HG02981 (cell line): Measurements from ENCODE around the gene NMNAT3.

ENCODE experiments used
- ATAC-seq: cut with Tn5 transposase; IDR thresholded peaks from one replicate; pipeline ENCODE4 v1.9.1; 2021; ENCODE audit warnings: mild to moderate bottlenecking, moderate library complexity; ENCODE audit not compliant: unreplicated experiment

The NMNAT3 gene

DNA sequence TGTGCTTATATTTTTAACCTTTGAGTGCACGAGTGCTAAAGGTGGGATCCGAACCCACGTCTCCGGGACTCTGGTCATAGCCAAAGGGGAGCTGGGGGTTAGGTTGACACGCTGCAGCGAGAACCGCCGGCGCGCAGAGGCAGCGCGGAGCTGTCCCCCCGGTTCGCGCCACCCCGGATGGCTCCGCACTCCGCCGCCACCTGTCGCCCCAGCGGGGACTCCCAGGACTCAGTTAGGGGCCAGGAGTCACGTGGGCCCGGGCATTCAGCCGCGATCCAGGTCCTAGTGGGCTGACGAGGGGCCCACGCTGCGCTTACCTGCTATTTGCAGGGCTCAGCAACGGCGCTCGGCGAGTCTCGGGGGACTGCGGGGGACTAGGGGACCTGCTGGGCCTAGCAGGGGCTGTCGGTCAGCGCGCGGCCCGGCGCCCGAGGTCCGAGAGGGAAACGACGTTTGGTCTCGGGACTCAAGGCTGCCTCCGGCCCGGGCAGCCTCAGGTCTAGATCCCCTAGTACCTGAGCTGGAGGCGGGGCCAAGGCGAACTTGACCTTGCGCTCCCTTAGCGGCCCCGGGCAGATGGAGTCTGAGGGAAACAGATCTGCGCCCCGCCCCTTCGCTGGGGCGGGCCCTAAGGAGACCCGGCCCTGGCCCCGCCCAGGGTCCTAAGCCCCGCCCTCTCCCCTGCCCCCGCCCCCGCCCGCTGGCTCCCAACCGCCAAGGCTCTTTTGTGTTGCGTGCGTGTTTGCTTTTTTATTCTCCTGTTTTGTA lies at the start of gene NMNAT3:
NMNAT3 (minus strand) TSS at position 585 of the 768 bp plus-strand sequence. CDS start 50,248 bp downstream, outside the sequence.
- ATAC-seq, result peak; percentile 98

DNA sequence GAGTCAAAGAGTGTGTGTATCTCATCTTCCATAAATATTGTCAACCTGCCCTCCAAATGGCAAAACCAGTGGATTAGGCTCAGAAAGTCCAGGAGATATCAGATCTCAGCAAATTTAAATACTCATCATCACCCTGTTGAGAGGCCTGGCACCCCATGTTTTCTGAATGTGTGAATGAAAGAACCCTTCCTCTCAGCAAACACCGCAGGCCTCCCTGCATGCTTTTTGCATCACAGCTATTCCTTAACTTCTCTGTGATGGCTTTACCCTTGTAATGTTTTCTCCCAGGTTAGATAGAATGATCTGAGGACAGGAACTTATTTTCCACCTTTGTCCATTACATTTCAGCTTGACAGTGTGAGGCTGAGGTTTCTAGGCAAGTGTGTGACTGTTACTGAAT lies 43.6 kb upstream of the NMNAT3 start:
- ATAC-seq, result no peak

DNA sequence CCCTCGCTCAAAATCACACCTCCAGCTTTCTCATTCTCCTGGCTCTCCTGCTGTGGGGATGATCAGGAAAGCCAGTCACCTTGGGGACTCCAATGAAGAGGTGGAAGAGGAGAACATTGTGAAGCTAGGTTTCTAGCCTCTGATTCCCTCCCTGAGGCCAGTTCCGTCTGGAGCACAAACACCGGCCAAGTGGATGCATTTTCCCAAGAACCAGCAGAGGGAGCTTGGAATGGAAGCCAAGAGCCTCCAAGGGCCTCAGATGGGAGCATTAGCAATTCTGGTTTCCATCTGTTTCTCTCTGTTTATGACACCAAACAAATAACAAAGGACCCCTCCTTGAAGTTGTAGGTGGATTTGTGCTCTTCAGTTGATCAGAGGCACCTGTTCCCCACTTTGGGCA lies 40.6 kb upstream of the NMNAT3 start:
- ATAC-seq, result no peak

DNA sequence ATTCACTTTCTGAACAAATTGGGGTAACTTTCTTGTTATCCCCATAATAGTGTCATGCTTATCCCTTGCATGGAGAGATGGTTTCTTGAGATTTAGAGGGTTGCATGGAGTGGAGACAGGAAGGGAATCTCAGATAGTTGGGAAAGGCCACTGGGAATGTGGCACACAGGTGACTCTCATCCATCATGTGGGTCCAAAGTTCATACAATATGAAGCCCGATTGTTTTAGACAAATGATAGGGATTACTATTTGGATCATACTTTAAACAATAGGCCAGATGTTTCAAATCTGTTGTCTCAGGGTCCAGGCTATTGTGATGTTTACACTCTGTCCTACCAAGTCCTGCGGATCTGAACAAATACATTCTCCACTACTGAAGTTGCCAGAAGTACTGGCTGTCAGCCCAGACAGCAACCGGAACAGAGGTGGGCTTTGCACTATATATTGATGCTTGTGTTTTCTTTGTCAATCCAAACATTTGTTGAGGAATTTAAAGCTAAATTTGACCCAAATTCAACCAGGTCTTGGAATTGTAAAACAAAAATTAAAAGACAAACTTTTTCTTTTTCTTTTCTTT lies 39.2 kb upstream of the NMNAT3 start:
- no peak for ATAC-seq

DNA sequence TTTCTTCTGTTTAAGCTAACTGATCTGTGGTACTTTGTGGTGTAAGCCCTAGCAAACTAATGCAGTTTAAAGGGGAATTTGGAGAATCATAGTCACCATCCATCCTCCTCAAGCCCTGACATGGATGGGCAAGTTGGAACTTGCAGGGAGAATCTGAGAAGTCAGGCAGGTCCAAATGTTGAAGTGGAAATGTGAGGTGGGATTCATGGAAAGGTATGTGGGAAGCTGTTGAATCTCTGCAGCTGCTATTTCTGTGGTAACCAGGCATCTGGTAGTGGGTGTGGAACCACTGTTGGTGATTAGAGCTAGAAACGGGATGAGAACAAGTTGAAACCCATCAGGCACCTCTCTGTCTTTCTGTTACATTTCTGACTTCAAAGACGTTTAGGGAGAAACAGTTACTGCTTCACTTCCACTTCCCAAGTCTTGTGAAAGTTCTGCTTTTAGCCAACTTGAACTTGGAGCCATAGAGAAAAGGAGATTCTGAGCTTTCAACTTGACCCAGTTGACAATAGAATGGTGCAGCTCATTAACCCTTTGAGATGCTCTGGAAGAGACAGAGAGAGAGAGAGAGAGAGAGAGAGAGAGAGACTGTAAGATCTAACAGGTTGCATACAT lies 38.1 kb upstream of the NMNAT3 start:
- no peak for ATAC-seq

DNA sequence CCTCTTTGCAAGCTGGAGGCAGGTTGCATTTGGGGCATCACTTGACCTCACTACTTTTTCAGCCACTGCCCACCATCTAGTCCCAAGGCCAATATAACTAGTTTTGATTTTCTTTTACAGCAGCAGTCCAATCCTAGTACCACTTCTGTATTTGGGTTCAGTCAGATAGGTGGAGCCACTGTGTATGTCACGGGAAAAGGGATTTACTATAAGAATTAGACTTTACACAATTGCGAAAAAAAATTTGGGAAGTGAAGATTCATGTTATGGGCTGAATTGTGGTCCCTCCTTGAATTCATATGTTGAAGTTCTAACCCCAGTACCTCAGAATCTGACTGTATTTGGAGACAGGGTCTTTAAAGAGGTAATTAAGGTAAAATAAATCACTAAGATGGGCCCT lies 37.4 kb upstream of the NMNAT3 start:
- ATAC-seq, result no peak

DNA sequence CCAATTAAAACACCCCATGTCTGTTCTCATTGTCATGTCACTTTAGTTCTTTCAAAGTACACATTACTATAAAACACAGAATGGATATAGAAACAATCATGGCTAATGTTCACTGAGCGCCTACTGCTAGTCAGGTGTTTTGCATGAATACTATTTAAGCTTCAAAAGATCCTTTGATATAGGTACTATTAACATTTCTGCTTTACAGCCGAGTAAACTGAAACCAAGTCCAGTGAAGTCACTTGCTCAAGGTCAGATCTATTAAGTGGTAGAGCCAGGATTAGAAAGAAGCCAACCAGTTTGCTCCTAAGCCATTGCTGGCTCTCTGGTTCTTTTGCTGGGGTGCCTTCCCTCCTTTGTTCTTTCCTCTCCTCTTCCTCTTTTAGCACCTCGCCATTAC lies 32.4 kb upstream of the NMNAT3 start:
- no peak for ATAC-seq

DNA sequence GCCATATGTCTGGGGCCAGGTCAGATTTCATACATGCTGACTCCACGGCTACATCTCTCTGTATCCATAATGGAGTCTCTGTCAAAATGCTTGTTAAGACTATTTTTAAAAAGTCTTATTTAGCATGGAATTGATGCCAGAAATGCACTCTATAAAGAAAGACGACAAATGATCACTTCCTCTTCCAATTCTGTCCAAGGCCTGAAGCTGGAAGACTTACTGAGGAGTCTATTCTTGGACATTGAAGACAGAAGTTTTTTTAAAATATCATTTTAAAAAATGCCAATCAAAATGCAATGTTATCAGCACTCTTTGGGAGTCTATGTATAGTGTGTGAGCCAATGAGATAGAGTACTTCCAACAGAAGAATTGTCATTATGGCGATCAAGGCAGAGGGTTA lies 27.9 kb upstream of the NMNAT3 start:
- ATAC-seq, result no peak

DNA sequence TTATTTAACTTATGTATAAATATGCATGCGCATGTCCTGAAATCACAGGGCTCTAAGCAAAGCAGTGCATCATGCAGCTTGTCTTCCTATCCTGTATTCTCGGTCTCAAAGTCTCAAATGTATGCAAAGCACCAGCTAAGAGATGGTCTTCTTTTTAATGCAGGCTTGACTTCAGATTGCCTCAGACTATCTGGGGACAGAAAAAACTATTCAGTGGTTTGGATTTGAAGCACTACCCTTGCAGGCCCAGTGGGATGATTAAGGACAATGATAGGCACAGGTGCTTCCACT lies 18.5 kb upstream of the NMNAT3 start:
- no peak for ATAC-seq

DNA sequence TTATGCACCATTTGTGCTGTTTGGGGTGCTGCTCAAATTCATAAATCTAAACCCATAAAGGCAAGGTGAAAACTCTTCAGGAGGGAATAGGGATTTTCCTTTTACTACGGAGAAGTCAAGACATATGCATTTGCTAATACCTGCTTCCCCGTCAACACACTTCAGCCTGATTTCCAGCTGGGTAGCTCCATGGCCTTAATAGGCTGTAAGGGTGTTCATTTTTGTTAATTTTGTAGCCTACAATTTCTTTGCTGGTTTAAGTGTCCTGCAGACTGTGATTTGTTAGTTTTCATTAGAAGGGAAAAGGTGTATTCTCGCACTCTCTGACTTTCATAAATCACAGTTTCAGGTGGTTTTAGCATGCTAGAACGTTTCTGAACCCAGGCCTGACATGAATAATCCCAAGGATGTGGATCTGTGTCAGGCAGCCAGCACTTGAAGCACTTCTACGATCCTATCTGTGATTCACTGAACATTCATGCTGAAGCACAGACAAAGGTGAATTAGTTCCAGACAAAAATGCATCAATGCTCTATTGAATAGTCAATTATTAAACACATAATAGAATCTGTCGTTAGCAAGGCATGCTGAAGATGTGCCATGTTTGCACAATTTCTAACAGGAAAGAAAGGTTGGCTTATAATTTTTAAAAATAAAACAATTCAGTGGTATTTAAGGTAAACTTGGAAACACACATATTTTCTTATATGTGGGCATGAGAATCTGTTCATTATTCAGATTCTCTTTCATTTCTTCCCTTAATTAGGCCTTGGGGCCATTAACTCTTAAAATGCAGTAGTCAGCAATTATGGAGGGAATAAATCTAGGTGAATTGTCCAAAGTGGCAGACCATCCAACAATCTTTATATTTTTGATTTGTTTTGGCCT lies 17.9 kb upstream of the NMNAT3 start:
- no peak for ATAC-seq

DNA sequence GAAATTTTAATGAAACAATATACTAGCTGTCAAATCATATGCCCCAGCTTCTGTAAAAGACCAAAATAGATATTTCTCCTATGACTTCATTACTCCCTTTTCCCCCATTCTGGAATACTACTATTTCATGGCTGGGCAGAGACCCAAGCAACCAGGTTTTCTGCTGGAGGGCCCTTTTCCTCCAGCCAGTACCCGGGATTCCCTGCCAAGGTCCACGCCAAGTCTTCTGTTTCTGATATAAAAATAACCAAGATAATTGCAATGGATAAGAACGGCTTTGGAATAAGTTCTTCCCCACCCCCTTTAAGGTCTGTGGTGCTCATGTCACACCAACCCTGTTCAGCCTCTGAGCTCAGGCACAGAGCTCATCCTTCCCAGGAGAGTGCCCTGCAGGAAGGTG lies 17.2 kb upstream of the NMNAT3 start:
- ATAC-seq, result no peak

DNA sequence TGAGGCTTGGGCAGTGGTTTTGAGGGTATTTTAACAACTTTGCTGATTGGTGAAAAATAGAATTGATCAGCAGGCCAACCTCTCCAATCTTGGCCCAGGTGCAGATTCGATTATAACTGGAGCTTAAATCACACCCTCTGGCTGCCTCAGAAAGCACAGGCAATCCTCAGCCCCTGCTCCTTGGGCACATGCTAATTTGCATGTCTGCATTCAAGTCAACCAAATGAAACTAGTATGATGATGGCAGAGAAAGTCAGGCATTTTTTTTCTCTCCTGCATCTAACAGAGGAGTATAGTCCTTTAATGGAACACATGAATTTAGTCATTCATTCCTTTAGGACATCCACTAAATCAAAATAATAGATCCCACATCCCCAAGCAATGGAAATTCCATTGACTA lies 16.8 kb upstream of the NMNAT3 start:
- ATAC-seq, result no peak

DNA sequence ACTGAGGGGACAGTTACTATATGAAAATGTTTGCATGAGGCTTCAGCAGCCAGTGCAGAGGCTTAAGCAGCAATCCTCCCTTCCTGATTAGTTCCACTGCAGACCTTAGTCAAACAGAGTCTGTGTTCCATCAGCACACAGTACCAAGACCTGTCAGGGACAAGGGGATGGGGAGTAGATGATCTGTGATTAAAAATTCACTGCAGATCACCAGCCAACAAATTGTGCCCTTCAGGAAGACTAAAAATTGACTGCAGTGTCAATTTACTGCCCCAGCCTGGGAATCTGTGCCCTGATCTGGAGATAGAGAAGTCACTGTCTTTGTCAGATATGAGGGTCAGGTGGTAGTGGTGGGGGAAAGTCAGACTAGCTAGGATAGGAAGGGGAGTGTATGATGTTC lies 13.8 kb upstream of the NMNAT3 start:
- ATAC-seq, result no peak

DNA sequence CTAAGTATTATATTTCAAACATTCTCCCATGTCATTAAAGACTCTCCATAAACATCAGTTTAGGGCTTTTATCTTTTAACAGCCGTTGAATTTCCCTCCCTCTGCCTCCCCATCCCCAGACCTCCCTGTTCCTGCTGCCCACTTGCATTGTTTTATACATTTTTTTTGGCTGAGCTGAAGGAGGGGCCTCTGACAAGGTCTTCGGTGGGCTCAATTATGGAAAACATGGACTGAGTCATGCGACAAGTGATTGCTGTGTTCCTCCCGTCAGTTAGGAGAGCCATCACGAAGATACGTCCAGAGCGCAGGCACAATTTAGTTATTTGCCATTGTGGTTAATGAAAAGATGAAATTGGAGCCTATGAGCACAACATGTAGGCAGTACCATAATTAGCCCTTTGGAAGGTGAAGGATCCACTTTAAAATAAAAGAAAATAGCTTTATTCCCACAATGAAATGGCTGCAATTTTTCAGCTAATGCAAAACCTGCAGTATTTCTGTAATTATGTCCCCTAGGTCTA lies 12.0 kb upstream of the NMNAT3 start:
- ATAC-seq, result no peak

DNA sequence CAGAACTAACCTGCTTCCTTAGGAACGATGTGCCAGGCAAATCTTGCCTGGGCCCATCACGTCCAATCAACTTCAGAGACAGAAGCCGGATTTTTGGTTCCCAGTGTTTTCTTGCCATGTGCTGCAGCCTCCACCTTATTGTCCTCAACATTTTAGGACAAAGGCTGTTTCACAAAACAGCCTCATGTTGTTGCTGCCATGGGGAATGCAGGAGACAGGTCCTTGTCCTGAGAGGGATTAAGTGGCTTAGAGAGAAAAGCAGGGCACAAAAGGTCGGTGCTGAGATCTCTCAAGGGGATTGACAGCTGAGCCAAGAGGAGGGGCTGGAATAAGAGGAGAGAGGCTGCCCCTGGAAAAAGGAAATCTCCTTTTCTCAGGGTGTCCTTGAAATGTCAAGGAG lies 11.3 kb upstream of the NMNAT3 start:
- no peak for ATAC-seq

DNA sequence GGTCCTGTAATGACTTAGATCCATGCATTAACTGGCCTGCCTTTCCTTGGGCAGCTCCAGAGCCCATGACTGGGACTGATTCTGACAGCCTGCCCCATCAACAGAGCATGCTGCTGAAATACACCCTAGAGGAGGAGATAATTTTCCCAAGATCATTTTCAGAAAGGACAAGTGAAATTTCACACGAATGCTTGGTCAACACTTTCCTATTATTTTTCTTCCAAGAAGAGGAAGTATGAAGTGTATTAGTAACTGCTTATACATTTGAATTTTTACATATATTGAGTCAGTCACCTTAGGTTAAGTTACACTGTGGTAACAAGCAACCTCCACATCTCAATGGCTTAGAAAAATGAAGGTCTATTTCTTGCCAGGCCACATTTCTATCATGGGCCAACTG lies 9.7 kb upstream of the NMNAT3 start:
- no peak for ATAC-seq

DNA sequence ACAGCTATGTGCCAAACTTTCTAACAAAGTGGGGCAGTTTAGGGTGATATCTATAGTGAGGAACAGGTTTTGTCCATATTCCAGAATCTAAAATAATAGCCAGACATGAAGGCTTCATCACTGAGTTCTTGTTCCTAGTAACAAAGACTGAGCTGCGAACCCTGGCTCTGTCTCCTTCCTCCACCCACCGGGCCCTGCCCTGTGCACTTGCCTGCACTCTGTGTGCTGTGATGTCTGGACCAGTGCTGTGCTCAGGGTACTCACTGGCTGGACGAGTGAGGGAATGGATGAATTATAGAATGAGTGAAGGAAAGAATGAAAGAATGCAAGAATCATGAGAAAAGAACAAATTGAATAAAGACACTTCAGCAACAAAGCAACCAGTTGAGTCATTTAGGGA lies 8.9 kb upstream of the NMNAT3 start:
- ATAC-seq, result no peak

DNA sequence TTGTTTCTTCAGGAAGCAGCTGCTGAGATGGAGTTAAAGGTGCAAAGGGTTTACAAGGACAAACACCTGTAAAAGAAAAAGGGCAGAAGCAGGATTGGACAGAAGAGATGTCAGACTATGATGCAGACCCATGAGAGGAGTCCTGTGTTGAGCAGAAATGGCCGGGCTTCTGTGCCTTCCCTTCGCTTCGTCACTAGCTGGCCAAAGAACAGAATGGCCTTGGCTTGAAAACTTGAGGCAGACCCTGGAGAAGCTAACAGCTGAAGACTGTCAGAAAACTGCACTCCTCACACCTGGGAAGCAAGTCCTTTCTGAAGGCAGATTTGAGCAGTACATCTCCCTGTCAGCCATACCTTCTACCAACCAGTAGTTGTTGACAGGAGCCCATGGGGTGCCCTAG lies 8.4 kb upstream of the NMNAT3 start:
- no peak for ATAC-seq

DNA sequence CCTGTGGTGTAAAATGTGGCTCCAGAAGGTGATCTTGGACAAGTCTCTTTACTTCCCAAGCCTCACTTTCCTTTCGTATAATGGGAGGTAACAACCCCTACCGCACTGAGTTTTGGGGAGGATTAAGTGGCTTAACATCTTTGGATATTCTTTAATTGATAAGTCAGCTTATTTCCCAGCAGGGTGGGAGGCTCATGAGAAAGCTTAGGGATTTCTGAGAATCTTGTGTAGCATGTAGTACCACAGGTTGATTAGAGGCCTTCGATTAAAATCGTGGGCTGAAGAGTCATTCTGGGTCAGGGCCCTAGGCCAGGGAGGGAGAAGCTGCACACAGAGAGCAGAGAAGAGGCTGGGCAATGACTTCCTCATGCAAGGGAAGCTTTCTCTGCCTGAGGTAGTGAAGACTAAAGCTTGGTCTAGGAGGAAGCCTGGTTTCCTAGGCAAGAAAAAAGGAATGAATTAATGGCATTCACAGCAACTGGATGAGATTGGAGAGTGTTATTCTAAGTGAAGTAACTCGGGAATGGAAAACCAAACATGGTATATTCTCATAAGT lies 1.5 kb upstream of the NMNAT3 start:
- no peak for ATAC-seq

DNA sequence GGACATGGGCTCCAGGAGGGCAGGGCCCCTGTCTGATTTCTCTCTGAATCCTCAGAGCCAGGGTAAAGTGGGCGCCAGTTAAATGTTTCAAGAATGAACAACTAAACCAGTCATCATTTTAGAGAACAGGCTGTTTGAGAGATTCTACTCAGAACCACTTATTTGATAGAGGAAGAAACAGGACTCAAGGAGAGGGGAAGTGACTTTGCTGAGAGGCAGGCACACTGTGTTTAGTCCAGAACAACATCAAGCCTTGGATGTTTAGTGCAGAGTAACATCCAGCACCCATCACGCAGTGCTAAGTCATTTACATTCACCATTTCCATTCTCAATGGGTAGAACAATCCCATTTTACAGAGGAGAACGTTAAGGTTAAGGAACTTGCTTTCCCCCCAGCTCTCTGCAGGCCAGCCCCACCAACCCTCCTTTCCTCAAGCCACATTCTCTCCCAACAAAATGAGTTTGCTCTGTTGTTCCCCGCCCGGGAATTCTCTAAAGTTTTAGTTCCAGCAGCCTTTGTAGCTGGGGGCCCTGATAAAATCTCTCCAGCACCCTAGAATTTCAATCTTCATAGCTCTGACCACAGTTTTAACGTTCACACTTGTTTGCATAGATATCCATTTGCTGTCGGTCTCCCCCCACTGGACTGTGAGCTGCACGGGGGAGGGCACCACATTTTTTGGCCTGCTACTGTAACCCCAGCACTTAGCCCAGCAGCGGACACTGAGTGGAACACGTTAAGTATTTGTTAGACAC lies 962 bp downstream of the NMNAT3 start:
- no peak for ATAC-seq
